ENCODE measurements around the gene DOP1B.

The DOP1B gene

GRCh38 chr21:36178349-36178748, 21.7 kb downstream of the DOP1B start:
- H3K36me3 ChIP-seq (ENCODE audit: control insufficient read depth in 1 of 2, insufficient read depth in 2 of 2, low read length in 2 of 2): no peaks in the 10 kb centered on the region
- no peaks in the 10 kb centered on the region for H3K4me1 ChIP-seq (ENCODE audit: control insufficient read depth in 1 of 2, insufficient read depth in 2 of 2, low read length in 2 of 2)
- H3K27ac ChIP-seq (ENCODE audit: low read length): no peak overlapping the region
- H3K4me3 ChIP-seq (ENCODE audit: low read depth in 1 of 2, low read length in 2 of 2): no peak overlapping the region
- H3K9me3 ChIP-seq (ENCODE audit: control insufficient read depth in 1 of 2, low read length in 2 of 2): no peaks in the 10 kb centered on the region
- H3K27me3 ChIP-seq (ENCODE audit: low read depth, low read length): no peaks in the 10 kb centered on the region

- H3K27me3 ChIP-seq (ENCODE audit: low read depth, low read length): no peaks in the 10 kb centered on the region
- H3K4me1 ChIP-seq (ENCODE audit: control insufficient read depth in 1 of 2, insufficient read depth in 2 of 2, low read length in 2 of 2): no peaks in the 10 kb centered on the region
- no peak overlapping the region for H3K4me3 ChIP-seq (ENCODE audit: low read depth in 1 of 2, low read length in 2 of 2)
- H3K9me3 ChIP-seq (ENCODE audit: control insufficient read depth in 1 of 2, low read length in 2 of 2): no peaks in the 10 kb centered on the region
- no peak overlapping the region for H3K27ac ChIP-seq (ENCODE audit: low read length)
- no peaks in the 10 kb centered on the region for H3K36me3 ChIP-seq (ENCODE audit: control insufficient read depth in 1 of 2, insufficient read depth in 2 of 2, low read length in 2 of 2)
These were observed 22.5 kb downstream of the DOP1B start for GRCh38 chr21:36179145-36179544.

DNA sequence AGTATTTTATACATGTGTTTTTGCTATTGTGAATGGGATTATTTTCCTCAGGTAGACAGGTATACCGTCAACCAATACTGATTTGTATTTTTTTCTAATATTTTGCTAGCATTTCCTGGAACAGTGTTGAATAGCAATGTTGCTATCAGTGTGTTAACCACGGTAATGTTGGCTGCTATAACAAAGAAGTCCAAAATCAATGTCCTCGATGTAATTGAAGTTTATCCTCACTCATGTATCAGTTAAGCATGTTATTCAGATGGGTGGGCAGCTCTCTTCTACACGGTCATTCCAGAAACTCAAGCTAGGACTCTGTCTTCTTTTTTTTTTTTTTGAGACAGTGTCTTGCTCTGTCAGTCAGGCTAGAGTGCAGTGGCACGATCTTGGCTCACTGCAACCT, 24.3 kb downstream of the DOP1B start:
- H3K9me3 ChIP-seq (ENCODE audit: control insufficient read depth in 1 of 2, low read length in 2 of 2): no peaks in the 10 kb centered on the region
- H3K4me3 ChIP-seq (ENCODE audit: low read depth in 1 of 2, low read length in 2 of 2): no peak overlapping the region
- H3K27me3 ChIP-seq (ENCODE audit: low read depth, low read length): no peaks in the 10 kb centered on the region
- H3K27ac ChIP-seq (ENCODE audit: low read length): no peak overlapping the region
- no peaks in the 10 kb centered on the region for H3K4me1 ChIP-seq (ENCODE audit: control insufficient read depth in 1 of 2, insufficient read depth in 2 of 2, low read length in 2 of 2)
- H3K36me3 ChIP-seq (ENCODE audit: control insufficient read depth in 1 of 2, insufficient read depth in 2 of 2, low read length in 2 of 2): no peaks in the 10 kb centered on the region

- no peak overlapping the region for H3K27ac ChIP-seq (ENCODE audit: low read length)
- peaks cover 0 to 11% of the 10 kb centered on the region in 2 donors for H3K4me1 ChIP-seq (ENCODE audit: control insufficient read depth in 1 of 2, insufficient read depth in 2 of 2, low read length in 2 of 2)
These were observed 26.6 kb downstream of the DOP1B start for GRCh38 chr21:36183144-36183795.

GRCh38 chr21:36184545-36184944, 27.9 kb downstream of the DOP1B start:
- H3K9me3 ChIP-seq (ENCODE audit: control insufficient read depth in 1 of 2, low read length in 2 of 2): no peaks in the 10 kb centered on the region
- no peaks in the 10 kb centered on the region for H3K36me3 ChIP-seq (ENCODE audit: control insufficient read depth in 1 of 2, insufficient read depth in 2 of 2, low read length in 2 of 2)
- no peaks in the 10 kb centered on the region for H3K27me3 ChIP-seq (ENCODE audit: low read depth, low read length)
- H3K4me3 ChIP-seq (ENCODE audit: low read depth in 1 of 2, low read length in 2 of 2): no peak overlapping the region
- peaks cover 10 to 24% of the 10 kb centered on the region in 2 donors for H3K4me1 ChIP-seq (ENCODE audit: control insufficient read depth in 1 of 2, insufficient read depth in 2 of 2, low read length in 2 of 2)
- H3K27ac ChIP-seq (ENCODE audit: low read length): no peak overlapping the region

More at GRCh38 chr21:36183144-36183795, 26.6 kb downstream of the DOP1B start:
- no peak overlapping the region for H3K4me3 ChIP-seq (ENCODE audit: low read depth in 1 of 2, low read length in 2 of 2)
- no peaks in the 10 kb centered on the region for H3K36me3 ChIP-seq (ENCODE audit: control insufficient read depth in 1 of 2, insufficient read depth in 2 of 2, low read length in 2 of 2)
- no peaks in the 10 kb centered on the region for H3K27me3 ChIP-seq (ENCODE audit: low read depth, low read length)
- H3K9me3 ChIP-seq (ENCODE audit: control insufficient read depth in 1 of 2, low read length in 2 of 2): no peaks in the 10 kb centered on the region

- Histone ChIP-seq H3K4me3 (ENCODE audit: low read depth in 1 of 2, low read length in 2 of 2) (no peak overlapping the region), H3K4me1 (ENCODE audit: control insufficient read depth in 1 of 2, insufficient read depth in 2 of 2, low read length in 2 of 2) (peaks cover 10 to 24% of the 10 kb centered on the region in 2 donors), H3K9me3 (ENCODE audit: control insufficient read depth in 1 of 2, low read length in 2 of 2) (no peaks in the 10 kb centered on the region), H3K36me3 (ENCODE audit: control insufficient read depth in 1 of 2, insufficient read depth in 2 of 2, low read length in 2 of 2) (no peaks in the 10 kb centered on the region), H3K27ac (ENCODE audit: low read length) (no peak overlapping the region), H3K27me3 (ENCODE audit: low read depth, low read length) (no peaks in the 10 kb centered on the region)
These were observed 28.9 kb downstream of the DOP1B start for GRCh38 chr21:36185523-36185922.

GRCh38 chr21:36186081-36186480, 29.5 kb downstream of the DOP1B start:
- peaks cover 10 to 24% of the 10 kb centered on the region in 2 donors for H3K4me1 ChIP-seq (ENCODE audit: control insufficient read depth in 1 of 2, insufficient read depth in 2 of 2, low read length in 2 of 2)
- no peak overlapping the region for H3K27ac ChIP-seq (ENCODE audit: low read length)
- no peak overlapping the region for H3K4me3 ChIP-seq (ENCODE audit: low read depth in 1 of 2, low read length in 2 of 2)
- H3K9me3 ChIP-seq (ENCODE audit: control insufficient read depth in 1 of 2, low read length in 2 of 2): no peaks in the 10 kb centered on the region
- H3K36me3 ChIP-seq (ENCODE audit: control insufficient read depth in 1 of 2, insufficient read depth in 2 of 2, low read length in 2 of 2): no peaks in the 10 kb centered on the region
- H3K27me3 ChIP-seq (ENCODE audit: low read depth, low read length): no peaks in the 10 kb centered on the region

DNA sequence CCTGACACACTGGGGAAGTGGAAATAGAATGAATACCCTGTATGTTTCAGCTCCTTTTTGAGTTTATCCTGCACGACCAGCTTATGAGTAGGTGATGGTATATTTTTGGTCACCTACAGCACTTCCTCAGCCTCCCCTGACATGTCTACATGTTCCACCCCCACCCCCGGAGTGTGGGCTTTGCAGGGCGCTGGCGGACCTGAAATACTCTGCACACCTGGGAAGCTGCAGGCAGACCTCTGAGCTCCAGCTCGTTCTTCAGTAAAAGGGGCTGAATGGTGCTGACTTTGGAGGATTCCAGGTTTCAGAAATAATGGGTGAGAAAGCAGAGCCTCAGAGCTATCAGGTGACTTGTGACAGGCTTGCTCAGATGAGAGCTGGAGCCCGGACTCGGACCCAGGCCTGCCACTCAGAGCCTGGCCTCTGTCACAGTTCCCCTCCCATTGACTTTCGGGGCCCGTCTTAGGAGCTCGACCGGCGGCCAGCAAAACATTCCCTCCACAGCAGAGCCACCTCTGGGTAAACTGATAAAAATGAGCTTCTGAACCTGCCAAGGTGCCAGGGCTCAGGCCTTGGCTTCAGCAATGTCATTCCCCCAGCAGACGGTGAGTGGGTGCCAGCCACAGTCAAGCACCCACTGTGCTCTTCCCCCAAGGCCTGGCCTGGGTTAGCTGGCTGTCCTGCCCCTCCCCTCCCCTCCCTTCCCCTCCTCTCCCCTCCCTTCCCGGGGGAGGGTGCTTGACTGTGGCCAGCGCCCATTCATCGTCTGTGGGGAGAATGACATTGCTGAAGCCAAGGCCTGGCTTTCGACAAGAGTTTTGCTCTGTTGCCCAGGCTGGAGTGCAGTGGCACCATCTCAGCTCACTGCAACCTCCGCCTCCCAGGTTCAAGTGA, 30.1 kb downstream of the DOP1B start:
- Histone ChIP-seq H3K4me1 (ENCODE audit: control insufficient read depth in 1 of 2, insufficient read depth in 2 of 2, low read length in 2 of 2) (peaks cover 10 to 24% of the 10 kb centered on the region in 2 donors), H3K9me3 (ENCODE audit: control insufficient read depth in 1 of 2, low read length in 2 of 2) (no peaks in the 10 kb centered on the region), H3K27me3 (ENCODE audit: low read depth, low read length) (no peaks in the 10 kb centered on the region), H3K36me3 (ENCODE audit: control insufficient read depth in 1 of 2, insufficient read depth in 2 of 2, low read length in 2 of 2) (no peaks in the 10 kb centered on the region), H3K27ac (ENCODE audit: low read length) (no peak overlapping the region), H3K4me3 (ENCODE audit: low read depth in 1 of 2, low read length in 2 of 2) (no peak overlapping the region)

DNA sequence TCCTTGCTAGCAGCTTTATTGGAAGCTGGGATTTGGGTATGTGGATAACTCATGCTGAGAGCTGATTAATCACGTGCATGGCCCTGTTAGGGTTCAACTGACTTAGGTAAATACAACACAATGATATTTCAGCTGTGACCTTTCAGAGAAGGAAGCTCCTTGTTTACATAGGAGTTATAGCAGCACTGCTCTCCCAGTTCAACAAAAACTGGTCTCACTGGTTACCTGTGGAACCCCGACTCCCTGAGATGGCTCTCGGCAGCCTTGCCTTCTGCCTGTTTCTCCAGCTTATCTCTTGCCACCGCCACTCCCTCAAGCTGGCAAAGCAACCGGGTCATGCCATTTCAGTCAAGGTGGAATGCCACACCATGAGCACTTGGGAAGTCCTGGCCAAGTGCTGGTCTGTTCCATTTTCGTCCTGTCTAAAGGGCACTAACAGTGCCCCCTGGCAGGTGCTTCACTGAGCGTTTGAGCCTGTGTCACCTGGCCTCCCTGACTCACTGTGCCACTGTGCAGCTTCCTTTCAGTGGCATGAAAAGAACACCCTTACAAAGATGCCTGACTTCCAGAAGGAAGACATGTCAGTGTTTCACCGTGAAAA, 31.6 kb downstream of the DOP1B start:
- H3K4me3 ChIP-seq (ENCODE audit: low read depth in 1 of 2, low read length in 2 of 2): no peak overlapping the region
- H3K4me1 ChIP-seq (ENCODE audit: control insufficient read depth in 1 of 2, insufficient read depth in 2 of 2, low read length in 2 of 2): peaks cover 10 to 24% of the 10 kb centered on the region in 2 donors
- peak overlapping the region; percentile 70 for H3K27ac ChIP-seq (ENCODE audit: low read length)
- no peaks in the 10 kb centered on the region for H3K9me3 ChIP-seq (ENCODE audit: control insufficient read depth in 1 of 2, low read length in 2 of 2)
- no peaks in the 10 kb centered on the region for H3K27me3 ChIP-seq (ENCODE audit: low read depth, low read length)
- H3K36me3 ChIP-seq (ENCODE audit: control insufficient read depth in 1 of 2, insufficient read depth in 2 of 2, low read length in 2 of 2): no peaks in the 10 kb centered on the region

DNA sequence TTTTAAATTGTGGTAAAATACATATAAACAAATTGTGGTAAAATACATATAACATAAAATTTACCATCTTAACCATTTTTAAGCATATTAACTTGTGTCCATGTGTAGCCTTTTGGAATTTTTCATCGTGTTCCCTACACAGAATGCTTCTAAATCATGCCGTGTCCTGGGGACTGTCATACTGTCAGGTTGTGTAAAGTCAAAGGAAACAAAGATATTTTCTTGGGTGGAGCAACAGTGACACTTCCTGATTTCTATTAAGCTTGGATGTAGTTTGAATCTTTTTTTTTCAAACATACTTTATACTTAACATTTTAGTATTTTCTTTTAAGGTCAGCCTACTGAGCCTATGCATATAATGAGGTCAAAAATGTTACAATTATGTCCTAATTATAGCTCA, 32.3 kb downstream of the DOP1B start:
- Histone ChIP-seq H3K27me3 (ENCODE audit: low read depth, low read length) (no peaks in the 10 kb centered on the region), H3K9me3 (ENCODE audit: control insufficient read depth in 1 of 2, low read length in 2 of 2) (no peaks in the 10 kb centered on the region), H3K4me1 (ENCODE audit: control insufficient read depth in 1 of 2, insufficient read depth in 2 of 2, low read length in 2 of 2) (peaks cover 10 to 24% of the 10 kb centered on the region in 2 donors), H3K27ac (ENCODE audit: low read length) (peak overlapping the region; percentile 70), H3K4me3 (ENCODE audit: low read depth in 1 of 2, low read length in 2 of 2) (no peak overlapping the region), H3K36me3 (ENCODE audit: control insufficient read depth in 1 of 2, insufficient read depth in 2 of 2, low read length in 2 of 2) (no peaks in the 10 kb centered on the region)

DNA sequence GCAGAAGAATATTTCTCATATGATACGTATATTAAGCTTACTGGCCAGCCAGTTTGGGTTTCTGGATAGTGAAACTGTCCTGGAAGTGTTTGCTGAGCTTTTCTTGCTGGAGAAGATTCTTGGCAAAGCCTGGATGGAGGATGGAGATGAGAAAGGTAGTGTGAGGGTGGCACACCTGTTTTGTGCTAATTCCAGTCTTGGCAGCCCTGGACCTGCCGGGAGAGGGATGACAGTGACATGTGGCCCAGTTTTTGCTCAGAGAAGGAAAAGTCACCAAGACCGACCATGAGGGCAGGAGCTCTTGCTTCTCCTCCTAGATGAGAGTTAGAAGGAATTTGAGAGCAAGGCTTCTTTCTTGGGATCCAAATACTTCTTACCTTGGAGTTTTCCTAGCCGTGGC, 34.1 kb downstream of the DOP1B start:
- Histone ChIP-seq H3K4me3 (ENCODE audit: low read depth in 1 of 2, low read length in 2 of 2) (no peak overlapping the region), H3K27me3 (ENCODE audit: low read depth, low read length) (no peaks in the 10 kb centered on the region), H3K4me1 (ENCODE audit: control insufficient read depth in 1 of 2, insufficient read depth in 2 of 2, low read length in 2 of 2) (peaks cover 10 to 24% of the 10 kb centered on the region in 2 donors), H3K9me3 (ENCODE audit: control insufficient read depth in 1 of 2, low read length in 2 of 2) (no peaks in the 10 kb centered on the region), H3K27ac (ENCODE audit: low read length) (no peak overlapping the region), H3K36me3 (ENCODE audit: control insufficient read depth in 1 of 2, insufficient read depth in 2 of 2, low read length in 2 of 2) (no peaks in the 10 kb centered on the region)

All from muscle layer of duodenum (tissue), 2 donors.